COLO668 (cell line): Measurements from ENCODE around the gene GDPD3.
A peak's percentile ranks its signal among the peaks of the same experiment; 100 is the strongest.
"Not testable (repeated sequence)": the region's sequence is repeated elsewhere in the genome, so short reads cannot be mapped to it uniquely, and the experiment has no call there.

ENCODE experiments used
- DNase-seq: peaks from one replicate; lab custom pipeline; 2025; ENCODE audit not compliant: unreplicated experiment; lab: John Stamatoyannopoulos, UW

Gene GDPD3

GRCh38 chr16:30125690-30126089, 12.4 kb upstream of the GDPD3 start:
- DNase-seq = not testable (repeated sequence)

- DNase-seq = no peak
Measured at GRCh38 chr16:30124985-30125379, 11.6 kb upstream of the GDPD3 start.

GRCh38 chr16:30122604-30123160, 9.3 kb upstream of the GDPD3 start:
- DNase-seq = no peak

- no peak for DNase-seq
Measured at GRCh38 chr16:30121741-30122571, 8.6 kb upstream of the GDPD3 start.

- DNase-seq = no peak
Measured at GRCh38 chr16:30120340-30121105, 7.2 kb upstream of the GDPD3 start.

GRCh38 chr16:30119428-30119827, 6.1 kb upstream of the GDPD3 start:
- DNase-seq = no peak

- DNase-seq = no peak
Measured at GRCh38 chr16:30117768-30118167, 4.4 kb upstream of the GDPD3 start.

GRCh38 chr16:30116291-30117207, 3.2 kb upstream of the GDPD3 start:
- DNase-seq = no peak

GRCh38 chr16:30115238-30115637, 1.9 kb upstream of the GDPD3 start:
- peak; percentile 73 for DNase-seq

- not testable (repeated sequence) for DNase-seq
Measured at GRCh38 chr16:30114833-30115232, 1.5 kb upstream of the GDPD3 start.

GRCh38 chr16:30114411-30114810, 1.1 kb upstream of the GDPD3 start:
- DNase-seq = no peak

GRCh38 chr16:30113711-30114333, 485 bp upstream of the GDPD3 start:
- no peak for DNase-seq

- DNase-seq = peak; percentile 71
Measured at GRCh38 chr16:30112197-30113030, 923 bp downstream of the GDPD3 start.

- no peak for DNase-seq
Measured at GRCh38 chr16:30110661-30111060, 2.7 kb downstream of the GDPD3 start.

- no peak for DNase-seq
Measured at GRCh38 chr16:30108059-30108850, 5.1 kb downstream of the GDPD3 start.

GRCh38 chr16:30104492-30104891, 8.8 kb downstream of the GDPD3 start:
- DNase-seq = no peak

- DNase-seq = no peak
Measured at GRCh38 chr16:30104090-30104489, 9.2 kb downstream of the GDPD3 start.

GRCh38 chr16:30096862-30097563, 16.3 kb downstream of the GDPD3 start:
- no peak for DNase-seq
